Measurements from ENCODE around the gene ZNF454. TPM values are rescaled to one million over a fixed set of nuclear protein-coding genes. Genes with fewer than 3 reads are reported as not detected.

ZNF454 gene
- total RNA-seq, 2 donors from 2014 or later, result 0.86 TPM; not detected in 1

DNA sequence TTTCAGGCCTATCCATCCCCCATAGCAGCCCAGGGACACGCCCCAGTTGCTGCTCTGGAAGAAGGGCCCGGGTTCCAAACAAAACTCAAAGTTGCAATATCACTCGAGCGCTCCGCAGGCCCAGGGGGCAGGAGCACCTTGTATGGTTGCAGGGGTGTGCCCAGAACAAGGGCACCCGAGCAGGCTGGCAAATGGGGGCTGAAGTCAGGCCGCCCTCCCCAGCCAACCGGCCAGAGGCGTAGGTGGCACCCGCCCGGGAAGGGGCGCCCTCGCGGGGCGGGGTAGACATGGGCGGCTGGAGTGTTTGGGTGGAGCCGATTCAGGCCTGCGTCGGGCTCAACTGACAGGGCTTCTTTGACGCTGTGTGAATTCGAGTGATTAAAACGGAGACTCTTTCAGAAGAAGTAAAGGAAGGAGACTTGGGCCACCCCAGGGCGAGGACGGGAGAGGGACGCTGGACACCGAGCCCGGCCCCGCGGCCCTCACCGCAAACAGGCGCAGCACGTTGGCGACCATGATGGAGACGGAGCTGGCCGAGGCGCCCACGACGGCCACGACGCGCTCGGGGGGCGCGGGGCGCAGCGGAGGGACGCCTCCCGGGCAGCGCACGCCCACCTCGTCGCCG lies 53.1 kb downstream of the ZNF454 start:
- Mint-ChIP-seq H3K27me3 (ENCODE audit: insufficient read depth) (peaks cover 67% of the 10 kb centered on the region), H3K4me1 (peaks cover 4% of the 10 kb centered on the region), H3K9me3 (peaks cover 16% of the 10 kb centered on the region), H3K27ac (no peak overlapping the region), H3K36me3 (ENCODE audit: low read depth) (no peaks in the 10 kb centered on the region), H3K4me3 (peak overlapping the region; percentile 22)
- 52 to 67% methylated on average over 15 to 53 of the region's 53 CpGs for WGBS, 2 experiments (ENCODE audit: insufficient coverage in 1 of 2, insufficient read length in 1 of 2)
- H3K36me3 ChIP-seq (ENCODE audit: control insufficient read depth, insufficient read depth, low read length), result no peaks in the 10 kb centered on the region
- DNase-seq, result no peak
- no peak overlapping the region for H3K27ac ChIP-seq (ENCODE audit: low read depth, low read length)
- TF ChIP-seq CTCF (conservative IDR thresholded peaks at IDR 0.05), result no peak
- H3K9ac ChIP-seq (ENCODE audit: extremely low read depth, low read length, poor library complexity, severe bottlenecking), result no peak overlapping the region
- H3K9me3 ChIP-seq (ENCODE audit: control insufficient read depth, low read length), result peaks cover 11% of the 10 kb centered on the region
- peaks cover 46% of the 10 kb centered on the region for H3K27me3 ChIP-seq (ENCODE audit: control insufficient read depth, insufficient read depth, low read length, poor library complexity, severe bottlenecking)
- no peaks in the 10 kb centered on the region for H3K4me1 ChIP-seq (ENCODE audit: control insufficient read depth, insufficient read depth, low read length)
- no peak overlapping the region for H3K4me3 ChIP-seq (ENCODE audit: low read length)

DNA sequence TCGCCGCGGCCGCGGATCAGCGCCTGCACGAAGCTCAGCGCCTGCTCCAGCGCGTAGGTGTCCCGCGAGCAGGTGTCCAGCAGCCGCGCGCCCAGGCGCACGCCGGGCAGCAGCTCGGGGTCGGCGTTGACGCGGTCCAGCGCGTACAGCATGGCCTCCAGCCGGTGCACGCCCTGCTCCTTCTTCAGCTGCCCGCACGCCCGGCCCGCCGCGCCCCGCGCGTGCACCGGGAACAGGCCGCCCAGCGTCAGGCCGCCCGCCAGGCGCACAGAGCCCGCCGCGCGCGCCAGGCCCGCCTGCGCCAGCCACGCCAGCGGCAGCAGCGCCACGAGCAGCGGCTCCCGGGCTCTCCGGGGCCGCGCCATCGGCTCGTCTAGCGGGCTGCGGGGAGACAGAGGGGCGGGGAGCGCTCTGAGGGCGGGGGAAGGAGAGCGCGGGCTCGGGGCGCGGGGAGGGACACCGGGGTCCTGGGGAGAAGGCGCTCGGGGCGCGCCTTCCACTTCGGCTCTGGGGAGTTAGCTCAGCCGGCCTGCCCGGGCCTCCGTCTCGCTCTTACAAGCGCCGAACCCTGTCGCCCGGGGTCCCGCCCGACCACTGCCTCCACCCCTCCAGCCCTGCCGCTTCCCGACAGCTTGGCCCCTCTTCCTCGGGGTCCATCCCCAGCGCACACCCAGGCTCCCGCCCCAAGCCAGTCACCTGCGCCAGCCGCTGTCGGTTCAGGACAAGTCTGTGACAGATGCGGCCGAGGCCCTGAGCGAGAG lies 53.8 kb downstream of the ZNF454 start, which contains the start of gene GRM6:
Gene GRM6 (minus strand): TSS at position 741 of the 761 bp plus-strand sequence. CDS start 376 bp downstream, at position 365.
- Mint-ChIP-seq H3K27me3 (ENCODE audit: insufficient read depth) (peaks cover 64% of the 10 kb centered on the region), H3K4me3 (peak within 1 kb of the TSS; percentile 22), H3K4me1 (peaks cover 4% of the 10 kb centered on the region), H3K36me3 (ENCODE audit: low read depth) (no peaks in the 10 kb centered on the region), H3K27ac (no peak within 1 kb of the TSS), H3K9me3 (peaks cover 10% of the 10 kb centered on the region)
- Histone ChIP-seq H3K9ac (ENCODE audit: extremely low read depth, low read length, poor library complexity, severe bottlenecking) (no peak within 1 kb of the TSS), H3K27me3 (ENCODE audit: control insufficient read depth, insufficient read depth, low read length, poor library complexity, severe bottlenecking) (peaks cover 46% of the 10 kb centered on the region), H3K4me1 (ENCODE audit: control insufficient read depth, insufficient read depth, low read length) (no peaks in the 10 kb centered on the region), H3K27ac (ENCODE audit: low read depth, low read length) (no peak within 1 kb of the TSS), H3K4me3 (ENCODE audit: low read length) (no peak within 1 kb of the TSS), H3K36me3 (ENCODE audit: control insufficient read depth, insufficient read depth, low read length) (no peaks in the 10 kb centered on the region), H3K9me3 (ENCODE audit: control insufficient read depth, low read length) (peaks cover 6% of the 10 kb centered on the region)
- TF ChIP-seq CTCF (conservative IDR thresholded peaks at IDR 0.05), result no peak
- 20 to 21% methylated on average over 11 to 97 of the region's 97 CpGs for WGBS, 2 experiments (ENCODE audit: insufficient coverage in 1 of 2, insufficient read length in 1 of 2)
- DNase-seq, result peak; percentile 76

- peaks cover 63% of the 10 kb centered on the region for H3K27me3 Mint-ChIP-seq (ENCODE audit: insufficient read depth)
- no peak for DNase-seq
- peaks cover 46% of the 10 kb centered on the region for H3K27me3 ChIP-seq (ENCODE audit: control insufficient read depth, insufficient read depth, low read length, poor library complexity, severe bottlenecking)
- no peak overlapping the region for H3K27ac Mint-ChIP-seq
- no peak for TF ChIP-seq CTCF (conservative IDR thresholded peaks at IDR 0.05)
- no peak overlapping the region for H3K27ac ChIP-seq (ENCODE audit: low read depth, low read length)
- no peaks in the 10 kb centered on the region for H3K4me1 ChIP-seq (ENCODE audit: control insufficient read depth, insufficient read depth, low read length)
- WGBS, 2 experiments (ENCODE audit: insufficient coverage in 1 of 2, insufficient read length in 1 of 2), result 39 to 50% methylated on average over 5 to 6 of the region's 6 CpGs
- H3K36me3 ChIP-seq (ENCODE audit: control insufficient read depth, insufficient read depth, low read length), result no peaks in the 10 kb centered on the region
- H3K9me3 Mint-ChIP-seq, result peaks cover 6% of the 10 kb centered on the region
- no peaks in the 10 kb centered on the region for H3K36me3 Mint-ChIP-seq (ENCODE audit: low read depth)
- peak overlapping the region; percentile 22 for H3K4me3 Mint-ChIP-seq
- peaks cover 5% of the 10 kb centered on the region for H3K9me3 ChIP-seq (ENCODE audit: control insufficient read depth, low read length)
- peaks cover 4% of the 10 kb centered on the region for H3K4me1 Mint-ChIP-seq
- H3K9ac ChIP-seq (ENCODE audit: extremely low read depth, low read length, poor library complexity, severe bottlenecking), result no peak overlapping the region
- no peak overlapping the region for H3K4me3 ChIP-seq (ENCODE audit: low read length)
Measured at GRCh38 chr5:178995341-178995690, 54.3 kb downstream of the ZNF454 start.
